Glutamatergic neuron (in vitro differentiated cells): ENCODE data around the gene NAV1. TPM values are rescaled to one million over a fixed set of nuclear protein-coding genes. Genes with fewer than 3 reads are reported as not detected.

ENCODE experiments used
- DNase-seq: peaks from one replicate; pipeline ENCODE4 v3.0.0; 2022
- H3K27ac Mint-ChIP-seq: one replicate; pipeline ENCODE4 v1.8.0; 2020; ENCODE audit warnings: mild to moderate bottlenecking, mixed read lengths, inconsistent platforms; ENCODE audit not compliant: unreplicated experiment
- H3K27me3 Mint-ChIP-seq: one replicate; pipeline ENCODE4 v1.8.0; 2020; ENCODE audit warnings: mild to moderate bottlenecking, moderate library complexity, mixed read lengths, inconsistent platforms; ENCODE audit not compliant: unreplicated experiment
- H3K36me3 Mint-ChIP-seq: one replicate; pipeline ENCODE4 v1.8.0; 2020; ENCODE audit warnings: mild to moderate bottlenecking, mixed read lengths, inconsistent platforms; ENCODE audit not compliant: unreplicated experiment
- H3K4me1 Mint-ChIP-seq: one replicate; pipeline ENCODE4 v1.8.0; 2020; ENCODE audit warnings: mild to moderate bottlenecking, low read depth, mixed read lengths, inconsistent platforms; ENCODE audit not compliant: unreplicated experiment
- H3K4me3 Mint-ChIP-seq: one replicate; pipeline ENCODE4 v1.8.0; 2020; ENCODE audit warnings: mild to moderate bottlenecking, mixed read lengths, inconsistent platforms; ENCODE audit not compliant: unreplicated experiment
- H3K9me3 Mint-ChIP-seq: one replicate; pipeline ENCODE4 v1.8.0; 2020; ENCODE audit warnings: mild to moderate bottlenecking, moderate library complexity, mixed read lengths, inconsistent platforms; ENCODE audit not compliant: unreplicated experiment
- total RNA-seq: library from RNA; stranded (reverse); fragmentation: NEBNext Ultra II Directional; extraction: Animal tissue kit (Norgen Biotek cat#: 25700); gene quantifications from one replicate; pipeline ENCODE4 v1.2.1, GENCODE V29; 2021; ENCODE audit not compliant: unreplicated experiment
- TF ChIP-seq, protein P1 (sequence below): fragments of 200-600 bp; sonication (generic); IDR thresholded peaks from one replicate; pipeline ENCODE4 v1.5.0; 2021; ENCODE audit not compliant: partially characterized antibody, unreplicated experiment

The NAV1 gene
- total RNA-seq, 1 donor from 2014 or later = 124 TPM

DNA sequence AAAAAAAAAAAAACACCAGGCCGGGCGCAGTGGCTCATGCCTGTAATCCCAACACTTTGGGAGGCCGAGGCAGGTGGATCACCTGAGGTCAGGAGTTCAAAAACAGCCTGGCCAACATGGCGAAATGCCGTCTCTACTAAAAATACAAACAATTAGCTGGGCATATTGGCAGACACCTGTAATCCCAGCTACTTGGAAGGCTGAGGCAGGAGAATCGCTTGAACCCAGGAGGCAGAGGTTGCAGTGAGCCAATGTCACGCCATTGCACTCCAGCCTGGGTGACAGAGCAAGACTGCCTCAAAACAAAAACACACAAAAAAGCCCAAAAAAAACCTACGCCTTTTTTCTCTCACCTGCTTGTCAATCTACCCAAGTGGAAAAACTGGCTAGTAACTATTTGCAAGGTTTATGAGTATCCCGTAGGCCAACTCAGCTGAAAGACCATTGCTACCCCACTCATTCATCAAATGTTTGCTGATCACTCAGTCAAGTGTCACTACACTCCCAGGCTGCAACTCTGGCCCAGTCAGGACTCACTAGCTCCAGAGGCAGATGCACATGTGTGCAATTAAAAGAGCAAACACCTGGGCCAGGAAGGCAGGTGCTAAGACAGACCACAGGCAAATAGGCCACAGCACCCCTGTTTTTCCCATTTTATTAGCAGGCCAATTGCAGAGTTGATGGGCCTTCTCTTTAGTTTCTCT is 34.0 kb upstream of the NAV1 start:
- H3K27ac Mint-ChIP-seq = no peak overlapping the region
- H3K4me1 Mint-ChIP-seq = peaks cover 7% of the 10 kb centered on the region

DNA sequence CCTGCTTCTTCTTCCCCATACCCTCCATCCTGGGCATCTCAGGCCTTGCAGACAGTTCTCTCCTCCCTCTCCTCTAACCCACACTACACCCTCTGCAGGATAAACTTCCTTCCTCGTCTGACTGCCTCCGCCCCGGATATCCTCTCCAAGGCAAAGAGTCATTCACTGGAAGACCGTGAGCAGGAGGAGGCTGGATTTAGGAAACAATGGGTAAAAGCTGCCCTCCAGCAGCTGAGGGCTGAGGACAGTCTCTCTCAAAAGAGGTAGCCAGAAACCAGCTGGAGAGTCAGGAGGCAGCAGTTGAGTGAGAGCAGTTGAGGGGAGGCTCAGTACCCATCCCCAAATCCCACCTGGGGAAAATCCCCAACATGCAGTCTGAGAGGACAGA is 33.4 kb upstream of the NAV1 start:
- H3K27ac Mint-ChIP-seq = no peak overlapping the region
- no peak overlapping the region for H3K4me3 Mint-ChIP-seq
- H3K36me3 Mint-ChIP-seq = peaks cover 9% of the 10 kb centered on the region
- peaks cover 11% of the 10 kb centered on the region for H3K27me3 Mint-ChIP-seq
- H3K4me1 Mint-ChIP-seq = peaks cover 7% of the 10 kb centered on the region
- no peak for DNase-seq
- peaks cover 7% of the 10 kb centered on the region for H3K9me3 Mint-ChIP-seq
- TF ChIP-seq, protein P1, sequence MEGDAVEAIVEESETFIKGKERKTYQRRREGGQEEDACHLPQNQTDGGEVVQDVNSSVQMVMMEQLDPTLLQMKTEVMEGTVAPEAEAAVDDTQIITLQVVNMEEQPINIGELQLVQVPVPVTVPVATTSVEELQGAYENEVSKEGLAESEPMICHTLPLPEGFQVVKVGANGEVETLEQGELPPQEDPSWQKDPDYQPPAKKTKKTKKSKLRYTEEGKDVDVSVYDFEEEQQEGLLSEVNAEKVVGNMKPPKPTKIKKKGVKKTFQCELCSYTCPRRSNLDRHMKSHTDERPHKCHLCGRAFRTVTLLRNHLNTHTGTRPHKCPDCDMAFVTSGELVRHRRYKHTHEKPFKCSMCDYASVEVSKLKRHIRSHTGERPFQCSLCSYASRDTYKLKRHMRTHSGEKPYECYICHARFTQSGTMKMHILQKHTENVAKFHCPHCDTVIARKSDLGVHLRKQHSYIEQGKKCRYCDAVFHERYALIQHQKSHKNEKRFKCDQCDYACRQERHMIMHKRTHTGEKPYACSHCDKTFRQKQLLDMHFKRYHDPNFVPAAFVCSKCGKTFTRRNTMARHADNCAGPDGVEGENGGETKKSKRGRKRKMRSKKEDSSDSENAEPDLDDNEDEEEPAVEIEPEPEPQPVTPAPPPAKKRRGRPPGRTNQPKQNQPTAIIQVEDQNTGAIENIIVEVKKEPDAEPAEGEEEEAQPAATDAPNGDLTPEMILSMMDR = no peak

More for the DNA sequence above, 34.0 kb upstream of the NAV1 start:
- Mint-ChIP-seq H3K9me3 (peaks cover 5% of the 10 kb centered on the region), H3K36me3 (peaks cover 6% of the 10 kb centered on the region), H3K27me3 (peaks cover 13% of the 10 kb centered on the region), H3K4me3 (no peak overlapping the region)
- TF ChIP-seq, protein P1 = no peak
- DNase-seq = no peak

DNA sequence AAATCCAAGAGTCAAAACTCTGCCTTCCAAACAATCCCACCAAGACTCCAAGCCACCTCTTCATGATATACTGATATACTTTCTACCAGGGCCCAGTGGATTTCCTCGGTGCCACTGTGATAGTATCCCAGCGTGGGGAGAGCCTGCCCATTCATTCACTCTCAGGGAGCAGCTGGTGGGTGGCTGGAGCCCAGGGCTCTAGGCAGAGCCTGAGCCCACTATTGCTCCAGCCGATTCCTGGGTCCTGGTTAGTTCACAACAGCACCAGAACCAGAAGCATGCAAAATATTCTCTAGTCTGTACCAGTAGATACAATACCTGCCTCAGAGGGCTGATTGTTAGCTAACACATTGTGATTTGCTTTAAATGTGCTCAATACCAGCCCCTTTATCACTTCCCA is 32.8 kb upstream of the NAV1 start:
- Mint-ChIP-seq H3K36me3 (peaks cover 9% of the 10 kb centered on the region), H3K4me3 (peak overlapping the region; percentile 81), H3K4me1 (peaks cover 7% of the 10 kb centered on the region), H3K9me3 (peaks cover 8% of the 10 kb centered on the region), H3K27me3 (peaks cover 11% of the 10 kb centered on the region), H3K27ac (no peak overlapping the region)
- TF ChIP-seq, protein P1 = no peak
- DNase-seq = no peak

DNA sequence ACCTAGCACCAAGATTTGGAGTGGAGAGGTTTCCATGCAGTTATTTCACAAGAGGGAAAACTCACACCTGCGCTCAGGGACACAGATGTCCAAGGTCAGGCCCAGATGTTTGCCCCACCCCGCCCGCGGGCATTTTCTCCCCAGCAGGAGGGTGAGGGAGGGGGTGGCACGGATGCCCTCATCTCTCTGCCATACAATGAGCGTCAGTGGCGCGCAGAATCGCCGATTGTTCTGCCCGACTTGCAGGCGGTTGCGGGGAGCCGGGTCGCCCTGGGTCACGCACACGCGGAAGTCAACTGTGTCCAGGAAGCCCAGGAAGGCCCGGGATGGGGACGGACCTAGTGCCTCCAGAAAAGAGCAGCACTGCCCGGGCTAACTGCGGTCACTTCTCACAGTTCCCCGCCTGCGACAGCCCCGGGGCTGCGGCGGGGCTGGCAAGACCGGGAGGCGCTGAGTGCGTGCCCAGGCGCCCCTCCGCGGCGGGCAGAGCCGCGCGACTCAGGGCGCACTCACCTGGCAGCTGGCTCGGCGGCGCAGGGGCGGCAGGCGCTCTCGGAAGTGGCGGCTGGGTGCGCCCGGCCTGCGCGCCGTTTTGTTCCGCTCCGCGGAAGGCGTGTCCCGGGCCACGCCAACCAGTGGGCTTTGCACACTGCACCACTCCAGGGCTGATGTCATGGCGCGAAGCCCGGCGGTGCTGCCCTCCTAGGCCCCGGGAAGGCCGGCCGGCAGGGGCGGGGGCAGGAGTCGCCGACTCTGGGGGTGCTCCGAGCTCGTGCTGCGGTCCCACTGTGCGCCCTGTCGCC is 32.2 kb upstream of the NAV1 start, which contains the start of gene CSRP1:
Gene CSRP1 (minus strand): TSS at position 567 of the 803 bp plus-strand sequence. CDS start 10,820 bp downstream, outside the sequence.
- peaks cover 9% of the 10 kb centered on the region for H3K36me3 Mint-ChIP-seq
- DNase-seq = peak; percentile 56
- TF ChIP-seq, protein P1 = no peak
- H3K27ac Mint-ChIP-seq = no peak within 1 kb of the TSS
- H3K27me3 Mint-ChIP-seq = peaks cover 11% of the 10 kb centered on the region
- peaks cover 8% of the 10 kb centered on the region for H3K9me3 Mint-ChIP-seq
- peaks cover 10% of the 10 kb centered on the region for H3K4me1 Mint-ChIP-seq
- H3K4me3 Mint-ChIP-seq = peak within 1 kb of the TSS; percentile 81

DNA sequence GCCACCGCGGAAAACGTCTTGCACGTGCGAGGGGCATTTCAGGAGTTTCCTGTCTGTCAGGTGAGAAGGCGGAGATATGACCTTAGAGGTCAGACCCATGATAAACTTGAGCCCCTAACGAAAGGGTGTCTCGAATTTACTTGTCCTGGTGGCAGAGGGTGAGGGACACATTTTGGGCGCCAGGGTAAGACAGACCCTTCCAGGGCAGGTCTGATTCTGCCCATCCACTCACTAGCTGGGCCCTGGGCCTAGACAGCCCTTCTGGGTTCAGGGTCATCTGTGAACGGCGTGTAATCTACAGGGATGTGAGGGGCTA is 31.6 kb upstream of the NAV1 start:
- Mint-ChIP-seq H3K27ac (no peak overlapping the region), H3K4me1 (peaks cover 13% of the 10 kb centered on the region), H3K4me3 (peak overlapping the region; percentile 68), H3K27me3 (peaks cover 11% of the 10 kb centered on the region), H3K36me3 (peaks cover 9% of the 10 kb centered on the region), H3K9me3 (peaks cover 8% of the 10 kb centered on the region)
- DNase-seq = no peak
- TF ChIP-seq, protein P1 = no peak
